ENCODE measurements around the gene FARP1. TPM values are rescaled to one million over a fixed set of nuclear protein-coding genes. Genes with fewer than 3 reads are reported as not detected.

FARP1 gene
- polyA plus RNA-seq, 4 donors: 222 to 270 (median 241) TPM

GRCh38 chr13:98447130-98447529, 304.2 kb downstream of the FARP1 start:
- no peak for DNase-seq (ENCODE audit: low read depth in 4 of 4, low spot score in 2 of 4)

- no peak for DNase-seq (ENCODE audit: low read depth in 4 of 4, low spot score in 2 of 4)
Measured at GRCh38 chr13:98447881-98448641, 305.2 kb downstream of the FARP1 start.

GRCh38 chr13:98448642-98448928, 305.7 kb downstream of the FARP1 start:
- no peak for DNase-seq (ENCODE audit: low read depth in 4 of 4, low spot score in 2 of 4)

- DNase-seq (ENCODE audit: low read depth in 4 of 4, low spot score in 2 of 4): no peak
Measured at GRCh38 chr13:98449273-98449672, 306.4 kb downstream of the FARP1 start.

GRCh38 chr13:98450026-98450425, 307.1 kb downstream of the FARP1 start:
- no peak for DNase-seq (ENCODE audit: low read depth in 4 of 4, low spot score in 2 of 4)

GRCh38 chr13:98450539-98451111, 307.7 kb downstream of the FARP1 start:
- DNase-seq (ENCODE audit: low read depth in 4 of 4, low spot score in 2 of 4): no peak

- no peak for DNase-seq (ENCODE audit: low read depth in 4 of 4, low spot score in 2 of 4)
Measured at GRCh38 chr13:98451676-98452470, 309.0 kb downstream of the FARP1 start.

- no peak for DNase-seq (ENCODE audit: low read depth in 4 of 4, low spot score in 2 of 4)
Measured at GRCh38 chr13:98452851-98453843, 310.3 kb downstream of the FARP1 start.

GRCh38 chr13:98454389-98454881, 311.5 kb downstream of the FARP1 start:
- DNase-seq (ENCODE audit: low read depth in 4 of 4, low spot score in 2 of 4): no peak

GRCh38 chr13:98456413-98456845, 313.5 kb downstream of the FARP1 start:
- DNase-seq (ENCODE audit: low read depth in 4 of 4, low spot score in 2 of 4): no peak

GRCh38 chr13:98457053-98457452, 314.2 kb downstream of the FARP1 start:
- no peak for DNase-seq (ENCODE audit: low read depth in 4 of 4, low spot score in 2 of 4)

- no peak for DNase-seq (ENCODE audit: low read depth in 4 of 4, low spot score in 2 of 4)
Measured at GRCh38 chr13:98458431-98458830, 315.5 kb downstream of the FARP1 start.

- DNase-seq (ENCODE audit: low read depth in 4 of 4, low spot score in 2 of 4): no peak
Measured at GRCh38 chr13:98459171-98459681, 316.3 kb downstream of the FARP1 start.

GRCh38 chr13:98459721-98460370, 317.0 kb downstream of the FARP1 start:
- DNase-seq (ENCODE audit: low read depth in 4 of 4, low spot score in 2 of 4): no peak

- no peak for DNase-seq (ENCODE audit: low read depth in 4 of 4, low spot score in 2 of 4)
Measured at GRCh38 chr13:98460516-98460915, 317.6 kb downstream of the FARP1 start.

GRCh38 chr13:98461486-98462240, 318.8 kb downstream of the FARP1 start:
- no peak for DNase-seq (ENCODE audit: low read depth in 4 of 4, low spot score in 2 of 4)

GRCh38 chr13:98462241-98462882, 319.5 kb downstream of the FARP1 start:
- DNase-seq (ENCODE audit: low read depth in 4 of 4, low spot score in 2 of 4): no peak

- no peak for DNase-seq (ENCODE audit: low read depth in 4 of 4, low spot score in 2 of 4)
Measured at GRCh38 chr13:98462946-98463345, 320.1 kb downstream of the FARP1 start.
